OCI-LY7 (cell line): ENCODE measurements around the gene PBLD. TPM values are rescaled to one million over a fixed set of nuclear protein-coding genes. Genes with fewer than 3 reads are reported as not detected.

ENCODE experiments used
- BruUV-seq: library from RNA; stranded (reverse); fragments of 400-500 nt; replicated peaks from 2 replicates; lab custom pipeline; 2021; lab: Mats Ljungman, UMichigan
- CTCF ChIA-PET: fragments of 300-600 bp; sonication (Branson Sonifier 250); formaldehyde crosslinking; loops from one replicate; lab custom pipeline; 2022; ENCODE audit warnings: antibody characterized with exemption; ENCODE audit not compliant: unreplicated experiment; lab: Charles Lee
- POLR2A ChIA-PET: fragments of 300-600 bp; sonication (Branson Sonifier 250); formaldehyde crosslinking; loops from one replicate; lab custom pipeline; 2022; ENCODE audit warnings: antibody characterized with exemption; lab: Charles Lee
- DNase-seq: peaks from one replicate; pipeline ENCODE4 v3.0.0-alpha.2; 2015; ENCODE audit warnings: low spot score
- H2AFZ ChIP-seq: fragments of 200-600 bp; sonication (generic), shearing (Covaris generic); 2 replicates; pipeline ENCODE4 v1.6.1; 2014; ENCODE audit warnings: mild to moderate bottlenecking, antibody characterized with exemption, low read length, moderate library complexity
- H3K27ac ChIP-seq: fragments of 200-600 bp; sonication (generic); 2 replicates; pipeline ENCODE4 v1.5.1; 2014; ENCODE audit warnings: mixed run types, low read depth, mild to moderate bottlenecking, moderate library complexity, low read length, inconsistent platforms; ENCODE audit not compliant: poor library complexity, severe bottlenecking
- H3K36me3 ChIP-seq: fragments of 200-600 bp; sonication (generic); 2 replicates; pipeline ENCODE4 v1.6.1; 2014; ENCODE audit warnings: mild to moderate bottlenecking, antibody characterized with exemption, low read length, moderate library complexity, mixed read lengths; ENCODE audit not compliant: insufficient read depth
- H3K4me1 ChIP-seq: fragments of 200-600 bp; sonication (generic); 2 replicates; pipeline ENCODE4 v1.5.1; 2014; ENCODE audit warnings: mild to moderate bottlenecking, low read length; ENCODE audit not compliant: insufficient read depth, poor library complexity, severe bottlenecking
- H3K4me2 ChIP-seq: fragments of 200-600 bp; sonication (generic); 2 replicates; pipeline ENCODE4 v1.6.1; 2014; ENCODE audit warnings: mild to moderate bottlenecking, low read length
- H3K4me3 ChIP-seq: fragments of 200-600 bp; sonication (generic); 2 replicates; pipeline ENCODE4 v1.5.1; 2014; ENCODE audit warnings: mild to moderate bottlenecking, low read depth, low read length; ENCODE audit not compliant: poor library complexity, severe bottlenecking
- H3K79me2 ChIP-seq: fragments of 200-600 bp; sonication (generic); 2 replicates; pipeline ENCODE4 v1.6.1; 2016; ENCODE audit warnings: low read depth, mild to moderate bottlenecking, low read length, moderate library complexity, mixed read lengths; ENCODE audit not compliant: insufficient read depth
- H3K9me2 ChIP-seq: fragments of 200-600 bp; sonication (generic); 2 replicates; pipeline ENCODE4 v1.6.1; 2016; ENCODE audit warnings: mild to moderate bottlenecking, low read length, mixed read lengths; ENCODE audit not compliant: insufficient read depth
- H3K9me3 ChIP-seq: fragments of 200-600 bp; sonication (generic); 2 replicates; pipeline ENCODE4 v1.6.1; 2014; ENCODE audit warnings: mild to moderate bottlenecking, mixed run types, low read length, mixed read lengths
- H4K20me1 ChIP-seq: fragments of 200-600 bp; sonication (generic); 2 replicates; pipeline ENCODE4 v1.6.1; 2014; ENCODE audit warnings: mild to moderate bottlenecking, antibody characterized with exemption, low read length, moderate library complexity, mixed read lengths; ENCODE audit not compliant: insufficient read depth
- CTCF ChIP-seq: fragments of 200-600 bp; sonication (generic); conservative IDR thresholded peaks from 2 replicates; pipeline ENCODE4 v1.5.1; 2014; ENCODE audit warnings: mild to moderate bottlenecking, antibody characterized with exemption, low read length, moderate library complexity, mixed read lengths
- EZH2phosphoT487 ChIP-seq: fragments of 200-600 bp; sonication (generic); IDR thresholded peaks from 2 replicates; pipeline ENCODE4 v1.6.1; 2018; ENCODE audit warnings: low read depth, borderline replicate concordance, mild to moderate bottlenecking, mixed run types, antibody characterized with exemption, low read length, moderate library complexity, mixed read lengths
- intact Hi-C: fragments of 100-400 bp; cut with micrococcal nuclease; formaldehyde crosslinking; loops from one replicate; pipeline ENCODE4 v1.10.0; 2022; ENCODE audit not compliant: unreplicated experiment
- total RNA-seq, 2 experiments: library from RNA; depleted of rRNA in 1 of 2; stranded (reverse); fragments of >200 nt in 1 of 2; shearing (Covaris generic) in 1 of 2; gene quantifications; 2 replicates each; pipeline ENCODE4 v1.2.3, GENCODE V29; 2014 to 2022

PBLD gene
- total RNA-seq, 2 experiments from 2014 or later = 3.1 to 5.9 TPM

DNA sequence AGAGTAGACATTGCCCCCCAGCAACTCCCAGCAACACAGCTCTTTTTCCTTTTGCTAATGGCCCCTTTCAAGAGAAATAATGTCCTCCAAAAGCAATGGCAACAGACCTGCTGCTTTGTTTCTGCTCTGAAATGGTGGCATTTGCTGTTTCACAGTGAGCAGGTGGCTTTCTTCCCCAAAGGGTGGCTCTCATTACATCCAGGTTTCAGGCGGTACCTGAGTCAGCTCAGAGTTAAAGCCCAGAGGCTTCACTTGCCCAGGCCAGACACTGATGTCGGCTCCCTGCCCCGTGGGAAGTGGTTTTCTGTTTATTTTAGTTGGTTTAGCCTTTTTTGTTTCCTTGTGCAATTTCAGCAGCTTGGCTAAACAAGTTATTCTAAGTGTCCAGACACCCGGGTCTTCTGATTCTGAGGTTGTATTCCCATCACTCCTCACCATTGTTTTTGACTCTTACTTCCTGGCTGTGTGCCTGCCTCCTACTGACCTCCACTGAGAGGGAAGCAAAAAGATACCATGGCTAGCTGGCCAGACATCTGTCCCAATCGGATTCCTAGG lies 93.1 kb downstream of the PBLD start:
- BruUV-seq = no TSS peak
- no peaks in the 10 kb centered on the region for H3K79me2 ChIP-seq
- H3K9me2 ChIP-seq = no peaks in the 10 kb centered on the region
- no peaks in the 10 kb centered on the region for H4K20me1 ChIP-seq
- H2AFZ ChIP-seq = no peak overlapping the region
- intact Hi-C loops = no loop called here
- H3K4me1 ChIP-seq = no peaks in the 10 kb centered on the region
- H3K9me3 ChIP-seq = no peaks in the 10 kb centered on the region
- ChIA-PET POLR2A (interaction anchor here (1.0 to 1.1 kb wide), 2 partner anchors 13 to 30 kb away, joined by 3 to 7 read pairs; no protein-coding TSS in a partner anchor), CTCF (no interaction called here)
- no peak overlapping the region for H3K4me3 ChIP-seq
- H3K27ac ChIP-seq = no peak overlapping the region
- no peaks in the 10 kb centered on the region for H3K36me3 ChIP-seq
- no peak for TF ChIP-seq EZH2phosphoT487
- no peak for TF ChIP-seq CTCF
- DNase-seq = no peak
- no peak overlapping the region for H3K4me2 ChIP-seq

DNA sequence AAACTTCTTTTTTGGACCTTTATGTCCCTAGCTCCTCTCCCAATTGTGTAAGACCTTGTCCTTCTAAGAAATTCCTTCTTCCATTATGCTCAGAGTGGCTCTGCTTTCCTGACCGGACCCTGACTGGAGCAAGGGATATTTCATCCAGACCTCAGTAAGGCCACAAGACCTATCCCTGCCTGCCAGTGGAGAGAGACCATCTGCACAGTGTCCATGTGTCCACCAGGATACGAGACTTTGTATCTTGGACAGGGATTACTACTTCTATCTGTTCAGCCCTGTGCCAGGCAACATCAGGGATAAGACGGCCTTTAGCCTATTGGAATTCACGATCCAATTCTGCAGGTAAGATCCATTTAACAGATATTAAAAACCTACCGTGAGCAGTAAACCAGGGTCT lies 93.7 kb downstream of the PBLD start:
- ChIA-PET POLR2A (no interaction called here), CTCF (no interaction called here)
- Histone ChIP-seq H3K36me3 (no peaks in the 10 kb centered on the region), H2AFZ (no peak overlapping the region), H3K79me2 (no peaks in the 10 kb centered on the region), H3K27ac (no peak overlapping the region), H3K9me3 (no peaks in the 10 kb centered on the region), H3K4me2 (no peak overlapping the region), H4K20me1 (no peaks in the 10 kb centered on the region), H3K4me3 (no peak overlapping the region), H3K4me1 (no peaks in the 10 kb centered on the region), H3K9me2 (no peaks in the 10 kb centered on the region)
- no peak for DNase-seq
- no TSS peak for BruUV-seq
- intact Hi-C loops = no loop called here
- no peak for TF ChIP-seq EZH2phosphoT487
- no peak for TF ChIP-seq CTCF

- BruUV-seq = no TSS peak
- Histone ChIP-seq H3K4me3 (no peak overlapping the region), H4K20me1 (no peaks in the 10 kb centered on the region), H3K27ac (no peak overlapping the region), H3K9me3 (no peaks in the 10 kb centered on the region), H3K79me2 (no peaks in the 10 kb centered on the region), H3K4me1 (no peaks in the 10 kb centered on the region), H3K4me2 (no peak overlapping the region), H3K9me2 (no peaks in the 10 kb centered on the region), H2AFZ (no peak overlapping the region), H3K36me3 (no peaks in the 10 kb centered on the region)
- DNase-seq = no peak
- ChIA-PET CTCF (no interaction called here), POLR2A (interaction anchor here (0.6 kb wide), 1 partner anchor 21 kb away, joined by 3 read pairs; no protein-coding TSS in a partner anchor)
- TF ChIP-seq EZH2phosphoT487 = no peak
- TF ChIP-seq CTCF = no peak
- intact Hi-C loops = no loop called here
Observed at GRCh38 chr10:68238371-68238770, 94.4 kb downstream of the PBLD start.
